Progenitor cell of endocrine pancreas (in vitro differentiated cells): ENCODE measurements around the gene IFNGR1. TPM values are rescaled to one million over a fixed set of nuclear protein-coding genes. Genes with fewer than 3 reads are reported as not detected.

Source experiments
- DNase-seq: peaks from one replicate; pipeline ENCODE4 v3.0.0; 2021; ENCODE audit warnings: low spot score; ENCODE audit not compliant: unreplicated experiment
- H3K27ac Mint-ChIP-seq: 2 replicates; pipeline ENCODE4 v1.8.0; 2021; ENCODE audit warnings: mild to moderate bottlenecking, moderate library complexity, mixed read lengths
- H3K27me3 Mint-ChIP-seq: 2 replicates; pipeline ENCODE4 v1.8.0; 2021; ENCODE audit warnings: mixed read lengths
- H3K36me3 Mint-ChIP-seq: 2 replicates; pipeline ENCODE4 v1.8.0; 2022; ENCODE audit warnings: mixed read lengths; ENCODE audit not compliant: insufficient read depth
- H3K4me1 Mint-ChIP-seq: 2 replicates; pipeline ENCODE4 v1.8.0; 2021; ENCODE audit warnings: low read depth, mixed read lengths
- H3K4me3 Mint-ChIP-seq: 2 replicates; pipeline ENCODE4 v1.8.0; 2021; ENCODE audit warnings: low read depth, mild to moderate bottlenecking, moderate library complexity, mixed read lengths
- H3K9me3 Mint-ChIP-seq: 2 replicates; pipeline ENCODE4 v1.8.0; 2021; ENCODE audit warnings: low read depth, mixed read lengths
- total RNA-seq: library from RNA; stranded (reverse); gene quantifications from 2 replicates; pipeline ENCODE4 v1.2.1, GENCODE V29; 2021
- TF ChIP-seq, protein P1 (sequence below): fragments of 200-600 bp; sonication (generic); IDR thresholded peaks from one replicate; pipeline ENCODE4 v1.5.0; 2021; ENCODE audit warnings: antibody characterized with exemption, mild to moderate bottlenecking; ENCODE audit not compliant: unreplicated experiment

The IFNGR1 gene
- total RNA-seq, 1 donor from 2014 or later: 29.4 TPM

- TF ChIP-seq, protein P1, sequence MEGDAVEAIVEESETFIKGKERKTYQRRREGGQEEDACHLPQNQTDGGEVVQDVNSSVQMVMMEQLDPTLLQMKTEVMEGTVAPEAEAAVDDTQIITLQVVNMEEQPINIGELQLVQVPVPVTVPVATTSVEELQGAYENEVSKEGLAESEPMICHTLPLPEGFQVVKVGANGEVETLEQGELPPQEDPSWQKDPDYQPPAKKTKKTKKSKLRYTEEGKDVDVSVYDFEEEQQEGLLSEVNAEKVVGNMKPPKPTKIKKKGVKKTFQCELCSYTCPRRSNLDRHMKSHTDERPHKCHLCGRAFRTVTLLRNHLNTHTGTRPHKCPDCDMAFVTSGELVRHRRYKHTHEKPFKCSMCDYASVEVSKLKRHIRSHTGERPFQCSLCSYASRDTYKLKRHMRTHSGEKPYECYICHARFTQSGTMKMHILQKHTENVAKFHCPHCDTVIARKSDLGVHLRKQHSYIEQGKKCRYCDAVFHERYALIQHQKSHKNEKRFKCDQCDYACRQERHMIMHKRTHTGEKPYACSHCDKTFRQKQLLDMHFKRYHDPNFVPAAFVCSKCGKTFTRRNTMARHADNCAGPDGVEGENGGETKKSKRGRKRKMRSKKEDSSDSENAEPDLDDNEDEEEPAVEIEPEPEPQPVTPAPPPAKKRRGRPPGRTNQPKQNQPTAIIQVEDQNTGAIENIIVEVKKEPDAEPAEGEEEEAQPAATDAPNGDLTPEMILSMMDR: no peak
- peaks cover 2% of the 10 kb centered on the region for H3K36me3 Mint-ChIP-seq
Observed at GRCh38 chr6:137163732-137164318, 55.4 kb downstream of the IFNGR1 start.

GRCh38 chr6:137162692-137163306 lies 56.4 kb downstream of the IFNGR1 start:
- Mint-ChIP-seq H3K27ac (no peak overlapping the region), H3K9me3 (peaks cover 35% of the 10 kb centered on the region), H3K27me3 (peaks cover 3% of the 10 kb centered on the region), H3K36me3 (peaks cover 2% of the 10 kb centered on the region), H3K4me3 (no peak overlapping the region), H3K4me1 (no peaks in the 10 kb centered on the region)
- no peak for DNase-seq
- TF ChIP-seq, protein P1: no peak

More at GRCh38 chr6:137163732-137164318, 55.4 kb downstream of the IFNGR1 start:
- Mint-ChIP-seq H3K4me1 (no peaks in the 10 kb centered on the region), H3K27me3 (peaks cover 3% of the 10 kb centered on the region), H3K9me3 (peaks cover 35% of the 10 kb centered on the region), H3K4me3 (no peak overlapping the region), H3K27ac (no peak overlapping the region)
- no peak for DNase-seq

DNA sequence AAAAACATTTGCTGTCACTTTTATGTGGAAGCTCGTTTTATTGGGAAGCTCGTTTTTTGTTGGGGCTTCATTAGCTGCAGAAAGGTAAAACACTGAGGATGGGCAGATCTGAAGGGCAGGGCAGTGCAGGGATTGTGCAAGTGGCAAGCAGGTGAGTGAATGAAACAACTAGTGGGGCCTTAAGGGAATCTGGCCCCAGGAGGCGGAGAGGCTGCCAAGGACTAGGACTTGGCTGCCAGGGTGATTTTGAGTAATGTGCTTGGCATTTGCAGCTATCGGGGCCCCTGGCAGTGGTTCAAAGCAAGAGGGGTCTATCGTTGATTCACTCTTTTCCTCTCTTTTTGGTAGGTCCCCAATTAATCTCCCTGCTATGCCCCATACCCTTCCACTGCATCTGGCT lies 57.2 kb downstream of the IFNGR1 start:
- H3K27ac Mint-ChIP-seq: no peak overlapping the region
- H3K27me3 Mint-ChIP-seq: peaks cover 3% of the 10 kb centered on the region
- no peaks in the 10 kb centered on the region for H3K4me1 Mint-ChIP-seq
- no peak overlapping the region for H3K4me3 Mint-ChIP-seq
- H3K36me3 Mint-ChIP-seq: peaks cover 2% of the 10 kb centered on the region
- TF ChIP-seq, protein P1: no peak
- peaks cover 32% of the 10 kb centered on the region for H3K9me3 Mint-ChIP-seq
- no peak for DNase-seq

DNA sequence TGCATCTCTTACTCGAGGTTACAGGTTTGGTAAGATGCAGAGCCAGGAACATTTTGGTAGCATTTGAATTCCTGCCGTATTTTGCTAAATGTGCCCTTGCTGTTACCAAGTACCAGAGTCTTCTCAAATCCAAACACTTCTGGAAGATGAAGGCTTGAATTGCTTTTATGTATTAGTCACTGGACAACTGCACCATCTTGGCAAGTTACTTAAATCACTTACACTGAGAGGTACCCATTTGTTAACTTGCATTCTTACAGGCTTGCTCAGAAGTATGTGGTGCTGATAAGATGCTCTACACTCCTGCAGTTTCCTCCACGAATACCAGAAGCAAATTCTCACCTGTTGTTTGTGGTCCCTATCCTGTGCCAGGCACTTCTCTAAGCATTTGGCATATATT lies 58.4 kb downstream of the IFNGR1 start:
- H3K36me3 Mint-ChIP-seq: peaks cover 2% of the 10 kb centered on the region
- TF ChIP-seq, protein P1: no peak
- peaks cover 28% of the 10 kb centered on the region for H3K9me3 Mint-ChIP-seq
- peaks cover 3% of the 10 kb centered on the region for H3K27me3 Mint-ChIP-seq
- DNase-seq: no peak
- H3K4me3 Mint-ChIP-seq: no peak overlapping the region
- no peaks in the 10 kb centered on the region for H3K4me1 Mint-ChIP-seq
- H3K27ac Mint-ChIP-seq: no peak overlapping the region

GRCh38 chr6:137159912-137160311 lies 59.3 kb downstream of the IFNGR1 start:
- Mint-ChIP-seq H3K9me3 (peaks cover 23% of the 10 kb centered on the region), H3K27me3 (peaks cover 3% of the 10 kb centered on the region), H3K4me1 (no peaks in the 10 kb centered on the region), H3K27ac (no peak overlapping the region), H3K4me3 (no peak overlapping the region), H3K36me3 (peaks cover 2% of the 10 kb centered on the region)
- DNase-seq: no peak
- TF ChIP-seq, protein P1: no peak
